ENCODE measurements around the gene ZNF550. TPM values are rescaled to one million over a fixed set of nuclear protein-coding genes. Genes with fewer than 3 reads are reported as not detected.
A peak's percentile ranks its signal among the peaks of the same experiment; 100 is the strongest.

ZNF550 gene
- total and polyA plus RNA-seq, 2 of the 13 experiments (the other 11 are each of a cell fraction or from before 2014, with no cell fraction given) = 8.6 to 9.1 TPM

- TF ChIP-seq ZMAT5 (CRISPR knock-in tag; IDR thresholded peaks at IDR 0.05; ENCODE audit: borderline replicate concordance, low read depth) = no peak
- no peak for TF ChIP-seq ZMAT3 (CRISPR knock-in tag; conservative IDR thresholded peaks at IDR 0.05)
- TF ChIP-seq SKI (IDR thresholded peaks at IDR 0.05; ENCODE audit: partially characterized antibody) = no peak
- TF ChIP-seq ZXDC (CRISPR knock-in tag; IDR thresholded peaks at IDR 0.05) = no peak
- no peak for TF ChIP-seq RAD51 (IDR thresholded peaks at IDR 0.05; ENCODE audit: borderline replicate concordance)
- no peak for TF ChIP-seq BCL6 (CRISPR knock-in tag; IDR thresholded peaks at IDR 0.05)
- no peak for TF ChIP-seq GPN1 (CRISPR knock-in tag; IDR thresholded peaks at IDR 0.05; ENCODE audit: borderline replicate concordance)
- 0 out of 2 replicates have a peak, but pooled peaks have one; percentile 13 for TF ChIP-seq RFX5 (IDR thresholded peaks at IDR 0.05; ENCODE audit: low read depth, low read length)
- no peak for TF ChIP-seq ZNF557 (CRISPR knock-in tag; IDR thresholded peaks at IDR 0.05)
- no peak for TF ChIP-seq LRRFIP1 (CRISPR knock-in tag; conservative IDR thresholded peaks at IDR 0.05)
- no peak for TF ChIP-seq ZNF580 (CRISPR knock-in tag; IDR thresholded peaks at IDR 0.05; ENCODE audit: borderline replicate concordance, low read depth)
- TF ChIP-seq THAP9 (CRISPR knock-in tag; IDR thresholded peaks at IDR 0.05; ENCODE audit: borderline replicate concordance) = peak; percentile 44; the same call in 1 of the 2 replicates
- no peak for TF ChIP-seq ZNF142 (CRISPR knock-in tag; IDR thresholded peaks at IDR 0.05)
Observed at GRCh38 chr19:57578487-57579205, 19.0 kb upstream of the ZNF550 start, which contains the start of gene ZNF416 (continued).

All from HepG2 (cell line).